ENCODE measurements around the gene SYNRG.
A peak's percentile ranks its signal among the peaks of the same experiment; 100 is the strongest.

Gene SYNRG

DNA sequence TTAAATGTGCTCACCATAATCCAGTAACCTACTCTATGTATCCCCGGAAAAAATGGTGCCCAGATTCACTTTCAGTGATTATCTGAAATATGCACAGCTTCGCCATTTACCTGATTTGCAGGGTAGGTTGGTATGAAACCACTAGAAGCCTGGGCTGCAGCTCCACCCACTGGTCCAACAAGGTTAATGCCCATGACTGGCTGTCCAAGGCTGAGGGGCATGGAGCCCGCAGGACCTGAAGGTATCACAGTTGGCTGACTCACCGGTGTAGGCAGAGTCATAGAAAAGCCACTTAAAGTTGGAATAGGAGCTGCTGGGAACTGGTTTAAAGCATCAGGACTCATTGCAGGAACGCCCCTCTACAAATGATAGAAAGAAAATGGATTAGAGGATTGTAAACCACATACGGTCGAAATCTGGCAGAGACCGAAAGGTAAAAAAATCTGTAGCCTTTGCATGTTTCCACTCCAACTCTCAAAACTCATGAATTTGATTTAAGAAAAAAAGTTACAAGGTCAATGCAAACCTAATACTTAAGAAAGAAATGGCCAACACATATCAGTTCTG is 38.6 kb downstream of the SYNRG start:
- peaks cover 8 to 85% of the 10 kb centered on the region in 2 donors for H3K36me3 ChIP-seq (replicated peaks in 1 of 2; ENCODE audit: control insufficient read depth in 2 of 2, insufficient read depth in 2 of 2, low read length in 2 of 2)
- DNase-seq (ENCODE audit: low spot score), result peak; percentile 17
- H3K4me3 ChIP-seq (ENCODE audit: low read length in 2 of 2), result no peak overlapping the region
- H3K4ac ChIP-seq (ENCODE audit: low read length), result no peak overlapping the region
- no peaks in the 10 kb centered on the region for H3K79me1 ChIP-seq (ENCODE audit: low read depth, low read length)
- no peak overlapping the region for H3K23ac ChIP-seq (ENCODE audit: low read depth, low read length, poor library complexity)
- no peak overlapping the region for H3K27ac ChIP-seq (replicated peaks; ENCODE audit: low read length)
- H3K9me3 ChIP-seq (replicated peaks in 1 of 2; ENCODE audit: control insufficient read depth in 2 of 2, insufficient read depth in 1 of 2, low read depth in 1 of 2, low read length in 2 of 2), result peaks cover 0 to 15% of the 10 kb centered on the region in 2 donors
- no CpG with 5 or more reads among the region's 8 CpGs for WGBS, 2 donors (ENCODE audit: extremely low coverage in 2 of 2, insufficient read length in 2 of 2, insufficient replicate concordance in 1 of 2)
- H2BK120ac ChIP-seq (ENCODE audit: low read depth, low read length), result no peak overlapping the region
- H4K8ac ChIP-seq (ENCODE audit: low read depth, low read length), result no peak overlapping the region
- H4K91ac ChIP-seq (ENCODE audit: low read depth, low read length, poor library complexity), result no peak overlapping the region
- H2AK5ac ChIP-seq (ENCODE audit: low read depth, low read length), result no peak overlapping the region
- no peak overlapping the region for H2BK15ac ChIP-seq (ENCODE audit: low read length)
- H3K27me3 ChIP-seq (ENCODE audit: control insufficient read depth in 3 of 3, insufficient read depth in 3 of 3, low read depth in 1 of 3, low read length in 3 of 3), result no peaks in the 10 kb centered on the region
- no peaks in the 10 kb centered on the region for H3K4me1 ChIP-seq (ENCODE audit: control insufficient read depth in 2 of 2, insufficient read depth in 1 of 2, low read depth in 1 of 2, low read length in 2 of 2)
- no peak overlapping the region for H3K14ac ChIP-seq (ENCODE audit: low read length)
- H2AFZ ChIP-seq (ENCODE audit: low read length), result no peak overlapping the region
- no peak overlapping the region for H2BK5ac ChIP-seq (ENCODE audit: low read length)
- H3K9ac ChIP-seq (ENCODE audit: low read depth, low read length, poor library complexity), result no peak overlapping the region
- no peak overlapping the region for H3K4me2 ChIP-seq (ENCODE audit: insufficient read depth, low read length, poor library complexity, severe bottlenecking)
- H2BK12ac ChIP-seq (ENCODE audit: low read length), result no peak overlapping the region
- no peak overlapping the region for H3K18ac ChIP-seq (ENCODE audit: low read length)

DNA sequence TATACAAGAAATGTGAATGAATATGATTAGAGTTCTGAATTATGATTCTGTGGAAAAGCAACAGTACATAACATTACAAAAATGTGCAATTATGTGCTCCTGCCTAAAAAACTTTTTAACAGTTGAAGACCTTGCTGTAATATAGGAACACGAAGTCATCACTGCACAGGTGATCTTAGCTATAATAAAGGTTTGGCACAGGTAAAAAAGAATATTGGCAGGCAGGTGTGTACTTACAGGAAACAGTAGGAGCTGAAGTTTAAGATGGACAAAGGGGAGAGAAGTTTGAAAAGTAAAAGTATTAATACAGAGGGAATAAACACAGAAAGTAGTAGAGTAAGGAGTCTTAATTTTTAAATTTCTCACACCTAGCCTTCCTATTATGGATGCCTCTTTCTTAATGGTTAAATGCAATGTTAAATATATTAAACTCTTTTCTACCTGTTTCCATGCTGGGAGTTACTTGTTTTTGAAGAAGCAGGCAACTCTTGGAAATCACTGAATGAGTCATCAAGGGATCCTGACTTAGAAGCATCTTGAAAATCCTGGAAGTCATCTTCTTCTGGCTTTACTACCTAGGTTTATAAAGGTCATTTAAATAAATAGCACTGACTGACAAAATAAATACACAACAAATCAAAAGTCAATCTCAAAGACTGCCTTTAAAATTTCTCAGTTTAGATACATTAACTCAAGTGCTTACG is 40.7 kb downstream of the SYNRG start:
- peaks cover 9 to 81% of the 10 kb centered on the region in 2 donors for H3K36me3 ChIP-seq (replicated peaks in 1 of 2; ENCODE audit: control insufficient read depth in 2 of 2, insufficient read depth in 2 of 2, low read length in 2 of 2)
- H3K4ac ChIP-seq (ENCODE audit: low read length), result no peak overlapping the region
- H3K23ac ChIP-seq (ENCODE audit: low read depth, low read length, poor library complexity), result no peak overlapping the region
- no peak overlapping the region for H2AFZ ChIP-seq (ENCODE audit: low read length)
- no peak overlapping the region for H2BK5ac ChIP-seq (ENCODE audit: low read length)
- no peak overlapping the region for H4K91ac ChIP-seq (ENCODE audit: low read depth, low read length, poor library complexity)
- H3K14ac ChIP-seq (ENCODE audit: low read length), result no peak overlapping the region
- H3K79me1 ChIP-seq (ENCODE audit: low read depth, low read length), result no peaks in the 10 kb centered on the region
- WGBS, 2 donors (ENCODE audit: extremely low coverage in 2 of 2, insufficient read length in 2 of 2, insufficient replicate concordance in 1 of 2), result no CpG with 5 or more reads among the region's 2 CpGs
- peaks cover 0 to 3% of the 10 kb centered on the region in 2 donors for H3K9me3 ChIP-seq (replicated peaks in 1 of 2; ENCODE audit: control insufficient read depth in 2 of 2, insufficient read depth in 1 of 2, low read depth in 1 of 2, low read length in 2 of 2)
- H2AK5ac ChIP-seq (ENCODE audit: low read depth, low read length), result no peak overlapping the region
- H3K27ac ChIP-seq (replicated peaks; ENCODE audit: low read length), result no peak overlapping the region
- DNase-seq (ENCODE audit: low spot score), result no peak
- H3K4me2 ChIP-seq (ENCODE audit: insufficient read depth, low read length, poor library complexity, severe bottlenecking), result no peak overlapping the region
- H3K4me3 ChIP-seq (ENCODE audit: low read length in 2 of 2), result no peak overlapping the region
- H4K8ac ChIP-seq (ENCODE audit: low read depth, low read length), result no peak overlapping the region
- H2BK12ac ChIP-seq (ENCODE audit: low read length), result no peak overlapping the region
- no peaks in the 10 kb centered on the region for H3K4me1 ChIP-seq (ENCODE audit: control insufficient read depth in 2 of 2, insufficient read depth in 1 of 2, low read depth in 1 of 2, low read length in 2 of 2)
- H3K9ac ChIP-seq (ENCODE audit: low read depth, low read length, poor library complexity), result no peak overlapping the region
- H3K18ac ChIP-seq (ENCODE audit: low read length), result no peak overlapping the region
- H3K27me3 ChIP-seq (ENCODE audit: control insufficient read depth in 3 of 3, insufficient read depth in 3 of 3, low read depth in 1 of 3, low read length in 3 of 3), result no peaks in the 10 kb centered on the region
- no peak overlapping the region for H2BK120ac ChIP-seq (ENCODE audit: low read depth, low read length)
- no peak overlapping the region for H2BK15ac ChIP-seq (ENCODE audit: low read length)

GRCh38 chr17:37567538-37567937 is 41.7 kb downstream of the SYNRG start:
- Histone ChIP-seq H3K23ac (ENCODE audit: low read depth, low read length, poor library complexity) (no peak overlapping the region), H4K91ac (ENCODE audit: low read depth, low read length, poor library complexity) (no peak overlapping the region), H2BK15ac (ENCODE audit: low read length) (no peak overlapping the region), H2BK5ac (ENCODE audit: low read length) (no peak overlapping the region), H3K79me1 (ENCODE audit: low read depth, low read length) (no peaks in the 10 kb centered on the region), H3K9me3 (replicated peaks in 1 of 2; ENCODE audit: control insufficient read depth in 2 of 2, insufficient read depth in 1 of 2, low read depth in 1 of 2, low read length in 2 of 2) (peaks cover 0 to 3% of the 10 kb centered on the region in 2 donors), H2AK5ac (ENCODE audit: low read depth, low read length) (no peak overlapping the region), H3K9ac (ENCODE audit: low read depth, low read length, poor library complexity) (no peak overlapping the region), H2BK120ac (ENCODE audit: low read depth, low read length) (no peak overlapping the region), H3K36me3 (replicated peaks in 1 of 2; ENCODE audit: control insufficient read depth in 2 of 2, insufficient read depth in 2 of 2, low read length in 2 of 2) (peaks cover 10 to 83% of the 10 kb centered on the region in 2 donors), H3K27me3 (ENCODE audit: control insufficient read depth in 3 of 3, insufficient read depth in 3 of 3, low read depth in 1 of 3, low read length in 3 of 3) (no peaks in the 10 kb centered on the region), H3K4me2 (ENCODE audit: insufficient read depth, low read length, poor library complexity, severe bottlenecking) (no peak overlapping the region), H3K27ac (replicated peaks; ENCODE audit: low read length) (no peak overlapping the region), H2AFZ (ENCODE audit: low read length) (no peak overlapping the region), H3K18ac (ENCODE audit: low read length) (no peak overlapping the region), H3K14ac (ENCODE audit: low read length) (no peak overlapping the region), H4K8ac (ENCODE audit: low read depth, low read length) (no peak overlapping the region), H3K4me1 (ENCODE audit: control insufficient read depth in 2 of 2, insufficient read depth in 1 of 2, low read depth in 1 of 2, low read length in 2 of 2) (no peaks in the 10 kb centered on the region), H3K4ac (ENCODE audit: low read length) (no peak overlapping the region), H3K4me3 (ENCODE audit: low read length in 2 of 2) (no peak overlapping the region), H2BK12ac (ENCODE audit: low read length) (no peak overlapping the region)
- WGBS, 2 donors (ENCODE audit: extremely low coverage in 2 of 2, insufficient read length in 2 of 2, insufficient replicate concordance in 1 of 2), result no CpG with 5 or more reads among the region's 4 CpGs
- no peak for DNase-seq (ENCODE audit: low spot score)

GRCh38 chr17:37567137-37567536 is 42.1 kb downstream of the SYNRG start:
- H3K36me3 ChIP-seq (replicated peaks in 1 of 2; ENCODE audit: control insufficient read depth in 2 of 2, insufficient read depth in 2 of 2, low read length in 2 of 2), result peaks cover 10 to 83% of the 10 kb centered on the region in 2 donors
- no peak overlapping the region for H3K4ac ChIP-seq (ENCODE audit: low read length)
- H3K27ac ChIP-seq (replicated peaks; ENCODE audit: low read length), result no peak overlapping the region
- H3K23ac ChIP-seq (ENCODE audit: low read depth, low read length, poor library complexity), result no peak overlapping the region
- no peak overlapping the region for H2AFZ ChIP-seq (ENCODE audit: low read length)
- H3K9ac ChIP-seq (ENCODE audit: low read depth, low read length, poor library complexity), result no peak overlapping the region
- no peak overlapping the region for H3K18ac ChIP-seq (ENCODE audit: low read length)
- no peak overlapping the region for H2AK5ac ChIP-seq (ENCODE audit: low read depth, low read length)
- H3K9me3 ChIP-seq (replicated peaks in 1 of 2; ENCODE audit: control insufficient read depth in 2 of 2, insufficient read depth in 1 of 2, low read depth in 1 of 2, low read length in 2 of 2), result peaks cover 0 to 3% of the 10 kb centered on the region in 2 donors
- no peak overlapping the region for H3K4me3 ChIP-seq (ENCODE audit: low read length in 2 of 2)
- no peak overlapping the region for H4K8ac ChIP-seq (ENCODE audit: low read depth, low read length)
- no peaks in the 10 kb centered on the region for H3K79me1 ChIP-seq (ENCODE audit: low read depth, low read length)
- H3K27me3 ChIP-seq (ENCODE audit: control insufficient read depth in 3 of 3, insufficient read depth in 3 of 3, low read depth in 1 of 3, low read length in 3 of 3), result no peaks in the 10 kb centered on the region
- no peak for DNase-seq (ENCODE audit: low spot score)
- H3K4me1 ChIP-seq (ENCODE audit: control insufficient read depth in 2 of 2, insufficient read depth in 1 of 2, low read depth in 1 of 2, low read length in 2 of 2), result no peaks in the 10 kb centered on the region
- H2BK5ac ChIP-seq (ENCODE audit: low read length), result no peak overlapping the region
- no peak overlapping the region for H2BK15ac ChIP-seq (ENCODE audit: low read length)
- no peak overlapping the region for H4K91ac ChIP-seq (ENCODE audit: low read depth, low read length, poor library complexity)
- WGBS, 2 donors (ENCODE audit: extremely low coverage in 2 of 2, insufficient read length in 2 of 2, insufficient replicate concordance in 1 of 2), result no CpG with 5 or more reads among the region's 2 CpGs
- no peak overlapping the region for H2BK12ac ChIP-seq (ENCODE audit: low read length)
- H3K14ac ChIP-seq (ENCODE audit: low read length), result no peak overlapping the region
- no peak overlapping the region for H3K4me2 ChIP-seq (ENCODE audit: insufficient read depth, low read length, poor library complexity, severe bottlenecking)
- H2BK120ac ChIP-seq (ENCODE audit: low read depth, low read length), result no peak overlapping the region
